Head of caudate nucleus (tissue), 42 donors: ENCODE measurements around the gene ACVRL1.

ENCODE experiments used
- DNase-seq, 42 donors: peaks; one replicate each; pipeline versions ENCODE4 v3.0.0 to v3.0.0-alpha.2; 2020 to 2021; ENCODE audit warnings: mixed read lengths in 7 of 42
- intact Hi-C: fragments of 100-400 bp; cut with DNase I; formaldehyde crosslinking; loops from one replicate; pipeline ENCODE4 v1.15.0; 2022

ACVRL1 gene

DNA sequence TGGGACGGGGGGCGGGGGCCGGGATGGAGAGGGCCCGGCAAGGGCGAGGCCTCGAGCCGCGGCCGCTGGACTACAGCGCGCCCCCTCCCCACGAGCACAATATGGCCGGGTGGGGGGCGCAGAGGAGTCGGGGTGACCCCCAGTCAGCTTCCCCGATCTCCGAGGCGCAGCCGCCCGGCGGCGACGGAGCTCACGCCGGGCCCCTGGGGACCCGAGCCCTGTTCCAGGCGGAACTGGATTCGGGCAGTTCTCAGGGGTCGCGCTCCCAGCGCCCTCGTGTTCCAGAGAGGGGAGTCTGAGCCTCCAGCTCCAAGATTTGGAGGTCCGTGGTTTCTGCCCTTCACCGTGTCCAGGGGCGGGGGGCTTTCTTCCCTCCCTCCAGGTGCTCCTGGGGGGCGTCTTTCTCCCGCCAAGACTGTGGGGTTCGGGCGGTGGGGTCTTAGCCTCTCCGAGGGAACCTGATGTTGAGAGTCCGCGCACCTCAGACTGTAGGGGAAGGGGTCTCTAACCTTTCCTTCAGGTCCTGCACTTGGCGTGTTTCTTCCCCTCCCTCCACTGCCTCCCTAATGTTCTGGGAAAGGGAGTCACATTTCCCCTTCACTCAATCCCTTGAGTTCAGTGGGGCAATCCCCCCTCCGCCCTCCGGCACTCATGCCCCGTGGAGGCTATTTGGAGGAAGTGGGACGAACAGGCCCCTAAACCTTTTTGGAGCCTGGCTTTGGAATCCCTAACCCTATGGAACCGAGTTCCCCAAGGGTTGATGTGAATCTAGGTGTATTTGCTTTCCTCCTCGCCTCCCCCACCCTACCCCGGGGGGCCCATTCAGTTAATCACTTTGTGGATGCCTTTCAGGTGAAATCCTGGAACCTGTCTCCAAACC, 44.8 kb downstream of the ACVRL1 start:
- intact Hi-C loops: no loop called here
- DNase-seq: peak in 18 of 42 donors; percentile 5 to 49 (median 22)

GRCh38 chr12:51953089-51953488, 45.8 kb downstream of the ACVRL1 start:
- DNase-seq: peak in 2 of 42 donors; percentile 18 to 48
- intact Hi-C loops: no loop called here

DNA sequence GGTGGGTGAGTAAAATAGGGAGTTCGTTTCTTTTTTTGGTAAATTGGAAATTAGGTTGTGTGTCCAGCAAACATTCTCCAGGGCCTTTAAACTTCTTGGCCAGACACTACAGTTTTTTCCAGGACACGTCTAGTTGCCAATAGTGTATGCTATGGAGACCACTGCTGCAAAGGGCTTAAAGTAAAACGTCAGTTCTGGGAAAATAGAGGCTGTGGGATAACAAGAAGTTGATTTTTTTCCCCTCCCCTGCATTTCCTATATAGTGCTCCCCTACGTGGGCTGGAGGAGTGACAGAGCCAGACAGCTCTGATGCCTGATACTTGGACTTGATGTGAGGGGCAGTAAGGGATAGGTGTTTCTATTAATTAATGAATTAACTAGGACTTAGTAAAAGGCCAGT, 46.6 kb downstream of the ACVRL1 start:
- no peak for DNase-seq
- intact Hi-C loops: no loop called here

GRCh38 chr12:51954561-51955361, 47.5 kb downstream of the ACVRL1 start:
- no peak for DNase-seq
- intact Hi-C loops: no loop called here

DNA sequence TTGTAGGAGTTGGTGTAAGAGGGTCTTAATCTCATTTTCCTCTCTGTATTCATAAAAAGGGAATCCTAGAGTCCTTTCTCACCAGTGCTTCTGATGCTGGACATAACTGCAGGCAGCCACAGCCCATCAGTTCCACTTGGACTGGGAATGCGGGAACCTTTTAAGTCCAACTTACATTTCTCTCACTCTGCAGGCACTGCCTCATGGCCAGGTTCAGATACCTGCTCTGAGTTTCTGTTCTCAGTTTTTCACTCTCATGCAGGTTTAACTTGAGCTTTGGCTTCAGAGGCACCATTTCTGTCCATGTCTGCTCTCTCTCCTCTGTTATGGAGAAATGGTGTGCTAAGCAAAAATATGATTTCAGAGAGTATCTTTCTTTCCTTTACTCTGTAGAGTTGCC, 48.4 kb downstream of the ACVRL1 start:
- DNase-seq: no peak
- intact Hi-C loops: no loop called here

DNA sequence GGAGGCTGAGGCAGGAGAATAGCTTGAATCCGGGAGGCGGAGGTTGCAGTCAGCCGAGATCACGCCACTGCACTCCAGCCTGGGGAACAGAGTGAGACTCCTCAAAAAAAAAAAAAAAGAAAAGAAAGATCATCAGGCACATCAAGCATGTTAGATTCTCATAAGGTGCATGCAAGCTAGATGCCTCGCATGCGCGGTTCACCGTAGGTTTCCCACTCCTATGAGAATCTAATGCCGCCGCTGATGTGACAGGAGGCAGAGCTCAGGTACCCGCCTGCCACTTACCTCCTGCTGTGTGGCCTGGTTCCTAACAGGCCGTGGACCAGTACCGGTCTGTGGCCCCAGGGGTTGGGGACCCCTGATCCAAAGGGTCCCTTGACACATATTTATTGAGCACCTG, 51.2 kb downstream of the ACVRL1 start:
- DNase-seq: peak in 28 of 42 donors; percentile 11 to 70 (median 38)
- intact Hi-C loops: no loop called here

- intact Hi-C loops: no loop called here
- no peak for DNase-seq
These were observed 51.9 kb downstream of the ACVRL1 start for GRCh38 chr12:51959211-51959610.

- intact Hi-C loops: no loop called here
- DNase-seq: no peak
These were observed 52.6 kb downstream of the ACVRL1 start for GRCh38 chr12:51959921-51960320.

- intact Hi-C loops: no loop called here
- no peak for DNase-seq
These were observed 53.2 kb downstream of the ACVRL1 start for GRCh38 chr12:51960488-51960887.

- intact Hi-C loops: no loop called here
- DNase-seq: no peak
These were observed 53.6 kb downstream of the ACVRL1 start for GRCh38 chr12:51960890-51961289.

- no peak for DNase-seq
- intact Hi-C loops: no loop called here
These were observed 54.5 kb downstream of the ACVRL1 start for GRCh38 chr12:51961834-51962233.

- no peak for DNase-seq
- intact Hi-C loops: no loop called here
These were observed 55.4 kb downstream of the ACVRL1 start for GRCh38 chr12:51962737-51963136.

GRCh38 chr12:51963477-51963876, 56.2 kb downstream of the ACVRL1 start:
- DNase-seq: no peak
- intact Hi-C loops: no loop called here

- DNase-seq: no peak
- intact Hi-C loops: no loop called here
These were observed 62.3 kb downstream of the ACVRL1 start for GRCh38 chr12:51969643-51970042.

GRCh38 chr12:51970904-51971646, 63.8 kb downstream of the ACVRL1 start:
- intact Hi-C loops: no loop called here
- DNase-seq: no peak

DNA sequence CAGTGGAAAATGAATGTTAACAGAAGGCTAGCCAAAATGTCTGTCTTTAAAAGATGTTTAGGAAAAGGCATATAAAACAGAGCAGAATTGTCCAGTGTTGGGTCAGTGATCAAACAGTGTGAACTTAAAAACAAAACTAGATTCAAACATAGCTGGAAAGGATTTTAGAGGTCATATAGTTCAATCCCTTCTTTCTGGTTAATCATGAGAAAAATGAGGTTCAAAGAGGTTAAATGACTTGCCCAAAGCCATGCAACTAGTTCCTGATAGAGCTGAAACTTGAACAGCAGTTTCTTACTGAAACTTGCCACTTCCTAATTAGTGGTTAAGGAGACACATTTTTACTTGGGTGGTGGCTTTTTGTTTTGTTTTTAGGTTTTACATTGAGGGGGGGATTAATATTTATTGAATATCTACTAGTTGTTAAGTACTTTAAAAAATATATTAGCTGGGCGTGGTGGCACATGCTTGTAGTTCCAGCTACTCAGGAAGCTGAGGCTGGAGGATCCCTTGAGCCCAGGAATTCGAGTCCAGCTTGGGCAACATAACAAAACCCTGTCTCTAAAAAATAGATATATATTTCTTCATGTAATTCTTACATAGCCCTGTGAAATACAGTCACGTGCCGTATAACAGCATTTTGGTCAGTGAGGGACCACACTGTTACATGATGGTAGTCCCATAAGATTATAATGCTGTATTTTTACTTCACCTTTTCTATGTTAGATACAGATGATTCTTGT, 64.5 kb downstream of the ACVRL1 start:
- intact Hi-C loops: no loop called here

GRCh38 chr12:51972422-51972812, 65.1 kb downstream of the ACVRL1 start:
- DNase-seq: no peak
- intact Hi-C loops: no loop called here

More for the DNA sequence above, 64.5 kb downstream of the ACVRL1 start:
- DNase-seq: no peak

- intact Hi-C loops: no loop called here
- peak; percentile 26 to 84 (median 60) for DNase-seq
These were observed 65.6 kb downstream of the ACVRL1 start for GRCh38 chr12:51972849-51973273.
